BJ (cell line): Measurements from ENCODE around the gene COL16A1. TPM values are rescaled to one million over a fixed set of nuclear protein-coding genes. Genes with fewer than 3 reads are reported as not detected.

Experiments used
- CTCF ChIA-PET: fragments of 350-600 bp; formaldehyde crosslinking; extraction: SDS; loops from one replicate; lab custom pipeline; 2021; ENCODE audit warnings: antibody characterized with exemption, inconsistent platforms; lab: Yijun Ruan, JAX
- POLR2A ChIA-PET: fragments of 300-600 bp; sonication (Branson Sonifier 250); formaldehyde crosslinking; extraction: SDS; loops from one replicate; lab custom pipeline; 2021; ENCODE audit warnings: antibody characterized with exemption; lab: Charles Lee
- DNase-seq: peaks from one replicate; pipeline ENCODE4 v3.0.0-alpha.2; 2011; ENCODE audit warnings: low read depth
- H3K27me3 ChIP-seq: 2 replicates; pipeline ENCODE4 v1.6.0; 2011; ENCODE audit warnings: low read length; ENCODE audit not compliant: control insufficient read depth, insufficient read depth
- H3K36me3 ChIP-seq: 2 replicates; pipeline ENCODE4 v1.5.1; 2011; ENCODE audit warnings: low read length; ENCODE audit not compliant: control insufficient read depth, insufficient read depth
- H3K4me3 ChIP-seq: 2 replicates; pipeline ENCODE4 v1.5.1; 2011; ENCODE audit warnings: low read depth, mild to moderate bottlenecking, control low read depth, low read length
- CTCF ChIP-seq: IDR thresholded peaks from 2 replicates; pipeline ENCODE4 v1.5.1; 2011; ENCODE audit warnings: low read depth, mild to moderate bottlenecking, control low read depth, inconsistent platforms, low read length, moderate library complexity; ENCODE audit not compliant: insufficient read depth
- polyA plus RNA-seq: library from polyadenylated mRNA; depleted of rRNA; stranded (reverse); fragments of >200 nt; gene quantifications from 2 replicates; pipeline ENCODE4 v1.2.3, GENCODE V29; 2011

COL16A1 gene
- polyA plus RNA-seq, 1 experiment = 123 TPM

- no peak overlapping the region for H3K4me3 ChIP-seq
- H3K36me3 ChIP-seq = peaks cover 6% of the 10 kb centered on the region
- TF ChIP-seq CTCF = no peak
- CTCF ChIA-PET = interaction anchor here (0.7 to 5.7 kb wide), 23 partner anchors 8 to 218 kb away, joined by 3 to 57 read pairs (median 5); no protein-coding TSS in a partner anchor
- no peaks in the 10 kb centered on the region for H3K27me3 ChIP-seq
- DNase-seq = no peak
- POLR2A ChIA-PET = no interaction called here
These were observed 42.3 kb upstream of the COL16A1 start for GRCh38 chr1:31745946-31746670.

GRCh38 chr1:31745096-31745945 lies 41.5 kb upstream of the COL16A1 start:
- H3K27me3 ChIP-seq = no peaks in the 10 kb centered on the region
- ChIA-PET POLR2A (interaction anchor here (0.6 kb wide), 1 partner anchor 383 kb away, joined by 4 read pairs; no protein-coding TSS in a partner anchor), CTCF (interaction anchor here (0.7 to 5.7 kb wide), 25 partner anchors 9 to 219 kb away, joined by 3 to 57 read pairs (median 4); no protein-coding TSS in a partner anchor)
- TF ChIP-seq CTCF = peak; percentile 90
- peaks cover 7% of the 10 kb centered on the region for H3K36me3 ChIP-seq
- no peak for DNase-seq
- H3K4me3 ChIP-seq = no peak overlapping the region

GRCh38 chr1:31744165-31744888 lies 40.5 kb upstream of the COL16A1 start:
- TF ChIP-seq CTCF = no peak
- POLR2A ChIA-PET = no interaction called here
- H3K4me3 ChIP-seq = no peak overlapping the region
- no peaks in the 10 kb centered on the region for H3K27me3 ChIP-seq
- peaks cover 11% of the 10 kb centered on the region for H3K36me3 ChIP-seq
- CTCF ChIA-PET = interaction anchor here (1.0 to 5.7 kb wide), 11 partner anchors 10 to 179 kb away, joined by 3 to 57 read pairs (median 13); no protein-coding TSS in a partner anchor
- no peak for DNase-seq

DNA sequence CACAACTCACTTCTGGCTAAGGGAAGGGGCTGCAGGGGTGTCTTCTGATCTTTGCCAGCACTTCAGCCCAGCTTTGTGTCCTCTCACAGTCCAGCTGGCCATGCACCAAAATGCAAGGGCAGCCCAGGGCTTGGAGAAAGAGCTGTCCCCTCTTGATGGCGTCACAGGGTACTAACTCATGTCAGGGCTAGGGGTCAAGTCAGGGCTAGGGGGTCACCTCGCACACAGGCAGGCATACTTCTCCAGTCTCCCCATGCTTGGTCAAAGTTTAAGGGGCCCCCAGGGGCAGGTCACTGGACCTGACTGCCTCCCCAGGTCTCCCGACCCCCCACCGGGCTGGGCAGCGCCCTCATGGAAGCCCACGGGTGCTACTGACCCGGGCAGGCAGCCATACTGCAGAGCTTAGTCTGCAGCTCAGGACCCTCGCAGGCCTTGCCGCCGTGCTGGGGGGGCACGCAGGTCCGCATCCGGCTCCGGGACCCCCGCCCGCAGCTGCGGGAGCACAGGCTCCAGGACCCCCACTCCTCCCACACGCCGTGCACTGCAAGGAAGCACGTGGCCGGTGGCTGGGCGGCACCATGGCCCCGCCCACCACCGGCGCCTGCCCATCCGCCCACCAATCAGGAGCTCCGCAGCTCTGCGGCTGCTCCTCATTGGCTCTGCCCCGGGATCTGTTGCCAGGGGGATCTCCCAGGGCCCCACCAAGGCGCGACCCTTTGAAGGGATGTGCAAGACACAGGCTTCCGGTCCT lies 38.8 kb upstream of the COL16A1 start:
- no peak for TF ChIP-seq CTCF
- H3K4me3 ChIP-seq = no peak overlapping the region
- no peaks in the 10 kb centered on the region for H3K27me3 ChIP-seq
- no peak for DNase-seq
- CTCF ChIA-PET = interaction anchor here (5.8 kb wide), 1 partner anchor 26 kb away, joined by 25 read pairs; no protein-coding TSS in a partner anchor
- peaks cover 13% of the 10 kb centered on the region for H3K36me3 ChIP-seq
- POLR2A ChIA-PET = no interaction called here
